ENCODE measurements around the gene LRP6. TPM values are rescaled to one million over a fixed set of nuclear protein-coding genes. Genes with fewer than 3 reads are reported as not detected.

LRP6 gene
- total RNA-seq, 1 donor from 2014 or later: 23.8 TPM

- no peak for DNase-seq (ENCODE audit: low read depth)
Observed at GRCh38 chr12:12214635-12215131, 52.2 kb downstream of the LRP6 start.

GRCh38 chr12:12214201-12214600 is 52.6 kb downstream of the LRP6 start:
- no peak for DNase-seq (ENCODE audit: low read depth)
- H3K4me3 ChIP-seq (ENCODE audit: low read depth, low read length): no peak overlapping the region
- TF ChIP-seq CTCF (conservative IDR thresholded peaks at IDR 0.05; ENCODE audit: low read depth, low read length): no peak

More at GRCh38 chr12:12214635-12215131, 52.2 kb downstream of the LRP6 start:
- no peak for TF ChIP-seq CTCF (conservative IDR thresholded peaks at IDR 0.05; ENCODE audit: low read depth, low read length)
- no peak overlapping the region for H3K4me3 ChIP-seq (ENCODE audit: low read depth, low read length)

- TF ChIP-seq CTCF (conservative IDR thresholded peaks at IDR 0.05; ENCODE audit: low read depth, low read length): no peak
- no peak for DNase-seq (ENCODE audit: low read depth)
- H3K4me3 ChIP-seq (ENCODE audit: low read depth, low read length): no peak overlapping the region
Observed at GRCh38 chr12:12212769-12213168, 54.1 kb downstream of the LRP6 start.

GRCh38 chr12:12210983-12211382 is 55.9 kb downstream of the LRP6 start:
- no peak overlapping the region for H3K4me3 ChIP-seq (ENCODE audit: low read depth, low read length)
- no peak for DNase-seq (ENCODE audit: low read depth)
- no peak for TF ChIP-seq CTCF (conservative IDR thresholded peaks at IDR 0.05; ENCODE audit: low read depth, low read length)

GRCh38 chr12:12210416-12210815 is 56.4 kb downstream of the LRP6 start:
- TF ChIP-seq CTCF (conservative IDR thresholded peaks at IDR 0.05; ENCODE audit: low read depth, low read length): no peak
- H3K4me3 ChIP-seq (ENCODE audit: low read depth, low read length): no peak overlapping the region
- no peak for DNase-seq (ENCODE audit: low read depth)

- TF ChIP-seq CTCF (conservative IDR thresholded peaks at IDR 0.05; ENCODE audit: low read depth, low read length): no peak
- DNase-seq (ENCODE audit: low read depth): no peak
- H3K4me3 ChIP-seq (ENCODE audit: low read depth, low read length): no peak overlapping the region
Observed at GRCh38 chr12:12209675-12210074, 57.2 kb downstream of the LRP6 start.

GRCh38 chr12:12209043-12209442 is 57.8 kb downstream of the LRP6 start:
- no peak for DNase-seq (ENCODE audit: low read depth)
- TF ChIP-seq CTCF (conservative IDR thresholded peaks at IDR 0.05; ENCODE audit: low read depth, low read length): no peak
- H3K4me3 ChIP-seq (ENCODE audit: low read depth, low read length): no peak overlapping the region
